Measurements from ENCODE around the gene CREG1. TPM values are rescaled to one million over a fixed set of nuclear protein-coding genes. Genes with fewer than 3 reads are reported as not detected.

CREG1 gene
- total and polyA plus RNA-seq, 2 of the 8 experiments (the other 6 are each of a cell fraction or from before 2014, with no cell fraction given), result 29.8 to 30.1 TPM

GRCh38 chr1:167500283-167500860 lies 53.2 kb downstream of the CREG1 start:
- peaks cover 4 to 12% (median 9%) of the 10 kb centered on the region in 4 experiments; a peak in 5 of 7 replicates for H3K4me1 ChIP-seq (replicated peaks in 1 of 4; ENCODE audit: control insufficient read depth in 3 of 4, insufficient read depth in 4 of 4, low read length in 3 of 4)
- no peaks in the 10 kb centered on the region for H3K9me3 ChIP-seq (ENCODE audit: insufficient read depth in 2 of 2, low read depth in 1 of 2, low read length in 1 of 2)
- no peak for DNase-seq (ENCODE audit: low read depth in 1 of 2, low spot score in 2 of 2)
- H2BK120ac ChIP-seq (replicated peaks; ENCODE audit: low read depth, low read length), result no peak overlapping the region
- POLR2A ChIA-PET (ENCODE audit: partially characterized antibody), result interaction anchor here (1.9 kb wide), 1 partner anchor 11 kb away, joined by 5 read pairs; no protein-coding TSS in a partner anchor
- FAIRE-seq, result no peak
- H3K23ac ChIP-seq (ENCODE audit: insufficient read length), result no peak overlapping the region
- H2BK15ac ChIP-seq (ENCODE audit: low read length), result no peak overlapping the region
- no peak overlapping the region for H3K4me3 ChIP-seq (ENCODE audit: extremely low read depth in 1 of 4, insufficient read depth in 2 of 4, low read depth in 3 of 4, low read length in 4 of 4)
- H4K91ac ChIP-seq (replicated peaks; ENCODE audit: insufficient read length, low read length), result no peak overlapping the region
- no peaks in the 10 kb centered on the region for H3K36me3 ChIP-seq (ENCODE audit: control insufficient read depth in 2 of 4, insufficient read depth in 4 of 4, low read length in 3 of 4)
- H2BK12ac ChIP-seq (ENCODE audit: low read depth, low read length), result no peak overlapping the region
- H2AFZ ChIP-seq (ENCODE audit: low read length), result no peak overlapping the region
- no peak overlapping the region for H3K4ac ChIP-seq (replicated peaks; ENCODE audit: insufficient read length, low read depth, low read length)
- no peak overlapping the region for H2BK20ac ChIP-seq (ENCODE audit: low read length)
- no peak overlapping the region for H2AK5ac ChIP-seq (ENCODE audit: low read depth, low read length)
- WGBS, 2 experiments (ENCODE audit: extremely low coverage in 1 of 2, insufficient coverage in 1 of 2, insufficient read length in 1 of 2, insufficient replicate concordance in 2 of 2, low coverage in 1 of 2, low lambda C conversion rate in 2 of 2, missing lambda C conversion rate in 1 of 2), result 88% methylated on average over 4 of the region's 4 CpGs; no CpG with 5 or more reads in 1 of the 2 experiments
- no peak overlapping the region for H3K27ac ChIP-seq (ENCODE audit: low read depth, low read length)
- no peak overlapping the region for H2BK5ac ChIP-seq (ENCODE audit: low read depth, low read length)
- H3K9ac ChIP-seq (replicated peaks in 1 of 4; ENCODE audit: extremely low read depth in 1 of 4, low read depth in 3 of 4, low read length in 3 of 4), result no peak overlapping the region
- H3K27me3 ChIP-seq (replicated peaks in 1 of 4; ENCODE audit: control insufficient read depth in 3 of 4, extremely low read depth in 1 of 4, insufficient read depth in 3 of 4, low read length in 3 of 4), result peaks cover 0 to 2% (median 0%) of the 10 kb centered on the region in 4 experiments; a peak in 1 of 7 replicates
- no peaks in the 10 kb centered on the region for H3K79me2 ChIP-seq (ENCODE audit: control insufficient read depth in 1 of 2, insufficient read depth in 2 of 2, low read length in 2 of 2)
- H3K56ac ChIP-seq (replicated peaks; ENCODE audit: insufficient read length, low read depth, low read length), result no peak overlapping the region
- H3K23me2 ChIP-seq (ENCODE audit: low read depth, low read length), result no peaks in the 10 kb centered on the region
- H3K18ac ChIP-seq (ENCODE audit: extremely low read depth, low read length), result no peak overlapping the region
- H3K79me1 ChIP-seq (ENCODE audit: low read depth, low read length), result no peaks in the 10 kb centered on the region
- no peak overlapping the region for H4K5ac ChIP-seq (ENCODE audit: insufficient read length, low read depth, low read length)
- H3K14ac ChIP-seq (ENCODE audit: insufficient read length), result no peak overlapping the region
- no peaks in the 10 kb centered on the region for H4K20me1 ChIP-seq (replicated peaks in 1 of 2; ENCODE audit: control insufficient read depth in 1 of 2, insufficient read depth in 2 of 2, low read length in 2 of 2)
- no peak overlapping the region for H4K8ac ChIP-seq (ENCODE audit: extremely low read depth, insufficient read depth, low read length)
- CTCF ChIA-PET (ENCODE audit: partially characterized antibody), result interaction anchor here (0.5 to 1.6 kb wide), 6 partner anchors 30 to 223 kb away, joined by 3 to 5 read pairs (median 4); no protein-coding TSS in a partner anchor
- H3K4me2 ChIP-seq (ENCODE audit: insufficient read depth in 1 of 2, low read depth in 2 of 2, low read length in 2 of 2), result no peak overlapping the region
- no peak for TF ChIP-seq BCL11A (IDR thresholded peaks at IDR 0.05; ENCODE audit: low read depth in 2 of 2, low read length in 2 of 2)
- no peak for TF ChIP-seq HDAC6 (IDR thresholded peaks at IDR 0.05; ENCODE audit: low read depth, low read length)
- TF ChIP-seq RBBP5 (IDR thresholded peaks at IDR 0.05; ENCODE audit: borderline replicate concordance, low read depth, low read length), result no peak
- TF ChIP-seq SP4 (IDR thresholded peaks at IDR 0.05; ENCODE audit: low read length), result no peak
- TF ChIP-seq CBX8 (IDR thresholded peaks at IDR 0.05; ENCODE audit: borderline replicate concordance, low read depth, low read length), result no peak
- TF ChIP-seq RXRA (IDR thresholded peaks at IDR 0.05; ENCODE audit: insufficient read depth, low read depth, low read length), result no peak
- no peak for TF ChIP-seq SRF (IDR thresholded peaks at IDR 0.05; ENCODE audit: low read depth, low read length)
- TF ChIP-seq RAD21 (IDR thresholded peaks at IDR 0.05 in 1 of 2, conservative IDR thresholded peaks at IDR 0.05 in 1 of 2; ENCODE audit: low read depth in 2 of 2, low read length in 2 of 2), result no peak
- no peak for TF ChIP-seq CTBP2 (IDR thresholded peaks at IDR 0.05; ENCODE audit: borderline replicate concordance, insufficient read depth, insufficient read length, low read length)
- no peak for TF ChIP-seq SAP30 (IDR thresholded peaks at IDR 0.05; ENCODE audit: insufficient read depth, insufficient replicate concordance, low read length)
- no peak for TF ChIP-seq ATF3 (IDR thresholded peaks at IDR 0.05; ENCODE audit: insufficient read depth, low read depth, low read length)

Measured in H1 (cell line).